Neuron (in vitro differentiated cells): ENCODE measurements around the gene LOXL3.
A peak's percentile ranks its signal among the peaks of the same experiment; 100 is the strongest.

ENCODE experiments used
- H2AFZ ChIP-seq: one replicate; pipeline ENCODE4 v1.6.1; 2013; ENCODE audit warnings: low read depth, mild to moderate bottlenecking, inconsistent platforms, low read length, moderate library complexity
- H3K27me3 ChIP-seq: one replicate; pipeline ENCODE4 v1.6.1; 2013; ENCODE audit warnings: low read length; ENCODE audit not compliant: insufficient read depth
- H3K36me3 ChIP-seq: one replicate; pipeline ENCODE4 v1.6.1; 2013; ENCODE audit warnings: low read length; ENCODE audit not compliant: insufficient read depth
- H3K4me1 ChIP-seq: one replicate; pipeline ENCODE4 v1.6.1; 2013; ENCODE audit warnings: low read length; ENCODE audit not compliant: insufficient read depth
- H3K4me3 ChIP-seq: 2 replicates; pipeline ENCODE4 v1.5.1; 2013; ENCODE audit warnings: mild to moderate bottlenecking, low read length, moderate library complexity
- H3K9me3 ChIP-seq: one replicate; pipeline ENCODE4 v1.6.1; 2013; ENCODE audit warnings: low read length

Gene LOXL3

GRCh38 chr2:74553892-74554819, at the start of gene LOXL3, which contains the start of gene DOK1:
TSS of gene LOXL3 (minus strand) at chr2:74553942. CDS start at chr2:74552634, 1,308 bp downstream.
TSS of gene DOK1 (plus strand) at chr2:74554720. CDS start at chr2:74554755, 35 bp downstream.
- H3K9me3 ChIP-seq: peaks cover 3% of the 10 kb centered on the region
- H3K27me3 ChIP-seq: no peaks in the 10 kb centered on the region
- peaks cover 23% of the 10 kb centered on the region for H3K36me3 ChIP-seq
- peak within 1 kb of the TSS; percentile 94 for H2AFZ ChIP-seq
- H3K4me3 ChIP-seq: peak within 1 kb of the TSS; percentile 63
- peaks cover 13% of the 10 kb centered on the region for H3K4me1 ChIP-seq

- Histone ChIP-seq H3K36me3 (no peaks in the 10 kb centered on the region), H2AFZ (no peak overlapping the region), H3K9me3 (no peaks in the 10 kb centered on the region), H3K27me3 (peaks cover 24% of the 10 kb centered on the region), H3K4me3 (no peak overlapping the region), H3K4me1 (no peaks in the 10 kb centered on the region)
These were observed 49.0 kb upstream of the LOXL3 start for GRCh38 chr2:74602586-74603281.

GRCh38 chr2:74599676-74600075, 45.9 kb upstream of the LOXL3 start:
- no peaks in the 10 kb centered on the region for H3K4me1 ChIP-seq
- no peak overlapping the region for H2AFZ ChIP-seq
- H3K27me3 ChIP-seq: peaks cover 24% of the 10 kb centered on the region
- H3K36me3 ChIP-seq: no peaks in the 10 kb centered on the region
- no peaks in the 10 kb centered on the region for H3K9me3 ChIP-seq
- H3K4me3 ChIP-seq: no peak overlapping the region

- Histone ChIP-seq H3K36me3 (no peaks in the 10 kb centered on the region), H3K4me3 (no peak overlapping the region), H3K4me1 (no peaks in the 10 kb centered on the region), H2AFZ (no peak overlapping the region), H3K27me3 (peaks cover 9% of the 10 kb centered on the region), H3K9me3 (no peaks in the 10 kb centered on the region)
These were observed 43.7 kb upstream of the LOXL3 start for GRCh38 chr2:74597410-74597809.

GRCh38 chr2:74596584-74596983, 42.8 kb upstream of the LOXL3 start:
- H3K27me3 ChIP-seq: peaks cover 8% of the 10 kb centered on the region

GRCh38 chr2:74593826-74594772, 40.4 kb upstream of the LOXL3 start:
- H3K4me1 ChIP-seq: no peaks in the 10 kb centered on the region
- H3K36me3 ChIP-seq: no peaks in the 10 kb centered on the region
- no peak overlapping the region for H2AFZ ChIP-seq
- H3K4me3 ChIP-seq: no peak overlapping the region
- H3K27me3 ChIP-seq: peaks cover 17% of the 10 kb centered on the region
- H3K9me3 ChIP-seq: no peaks in the 10 kb centered on the region

More at GRCh38 chr2:74596584-74596983, 42.8 kb upstream of the LOXL3 start:
- no peaks in the 10 kb centered on the region for H3K4me1 ChIP-seq
- no peaks in the 10 kb centered on the region for H3K9me3 ChIP-seq
- no peaks in the 10 kb centered on the region for H3K36me3 ChIP-seq
- no peak overlapping the region for H2AFZ ChIP-seq
- H3K4me3 ChIP-seq: no peak overlapping the region

- no peaks in the 10 kb centered on the region for H3K9me3 ChIP-seq
- H3K36me3 ChIP-seq: no peaks in the 10 kb centered on the region
- no peak overlapping the region for H3K4me3 ChIP-seq
- H2AFZ ChIP-seq: no peak overlapping the region
- peaks cover 5% of the 10 kb centered on the region for H3K4me1 ChIP-seq
- H3K27me3 ChIP-seq: peaks cover 15% of the 10 kb centered on the region
These were observed 34.9 kb upstream of the LOXL3 start for GRCh38 chr2:74588664-74589063.

- Histone ChIP-seq H3K9me3 (no peaks in the 10 kb centered on the region), H3K4me3 (no peak overlapping the region), H2AFZ (no peak overlapping the region), H3K27me3 (peaks cover 15% of the 10 kb centered on the region), H3K4me1 (peaks cover 11% of the 10 kb centered on the region), H3K36me3 (no peaks in the 10 kb centered on the region)
These were observed 34.0 kb upstream of the LOXL3 start for GRCh38 chr2:74587664-74588277.

GRCh38 chr2:74585406-74586185, 31.9 kb upstream of the LOXL3 start:
- H3K4me3 ChIP-seq: no peak overlapping the region
- H3K27me3 ChIP-seq: peaks cover 13% of the 10 kb centered on the region
- H3K36me3 ChIP-seq: no peaks in the 10 kb centered on the region
- H3K4me1 ChIP-seq: peaks cover 11% of the 10 kb centered on the region
- no peak overlapping the region for H2AFZ ChIP-seq
- no peaks in the 10 kb centered on the region for H3K9me3 ChIP-seq

- H3K4me1 ChIP-seq: peaks cover 11% of the 10 kb centered on the region
- no peaks in the 10 kb centered on the region for H3K9me3 ChIP-seq
- H2AFZ ChIP-seq: no peak overlapping the region
- H3K27me3 ChIP-seq: peaks cover 13% of the 10 kb centered on the region
- H3K36me3 ChIP-seq: no peaks in the 10 kb centered on the region
- H3K4me3 ChIP-seq: no peak overlapping the region
These were observed 30.4 kb upstream of the LOXL3 start for GRCh38 chr2:74584088-74584645.

GRCh38 chr2:74583504-74583903, 29.8 kb upstream of the LOXL3 start:
- no peaks in the 10 kb centered on the region for H3K9me3 ChIP-seq
- H3K4me3 ChIP-seq: no peak overlapping the region
- H3K4me1 ChIP-seq: peaks cover 11% of the 10 kb centered on the region
- no peak overlapping the region for H2AFZ ChIP-seq
- peaks cover 15% of the 10 kb centered on the region for H3K27me3 ChIP-seq
- no peaks in the 10 kb centered on the region for H3K36me3 ChIP-seq
